Mesothelial cell of epicardium (in vitro differentiated cells): ENCODE data around the gene EMILIN3. TPM values are rescaled to one million over a fixed set of nuclear protein-coding genes. Genes with fewer than 3 reads are reported as not detected.

Source experiments
- DNase-seq, 2 experiments: peaks; one replicate each; pipeline ENCODE4 v3.0.0; 2021; ENCODE audit warnings: low spot score in 2 of 2; ENCODE audit not compliant: unreplicated experiment in 2 of 2
- H3K27ac Mint-ChIP-seq: 2 replicates; pipeline ENCODE4 v1.8.0; 2021; ENCODE audit warnings: mixed read lengths
- H3K27me3 Mint-ChIP-seq: 2 replicates; pipeline ENCODE4 v1.8.0; 2021; ENCODE audit warnings: low read depth, mixed read lengths
- H3K36me3 Mint-ChIP-seq: 2 replicates; pipeline ENCODE4 v1.8.0; 2021; ENCODE audit warnings: mixed read lengths
- H3K4me1 Mint-ChIP-seq: 2 replicates; pipeline ENCODE4 v1.8.0; 2021; ENCODE audit warnings: mixed read lengths
- H3K4me3 Mint-ChIP-seq: 2 replicates; pipeline ENCODE4 v1.8.0; 2021; ENCODE audit warnings: mild to moderate bottlenecking, moderate library complexity, mixed read lengths
- H3K9me3 Mint-ChIP-seq: 2 replicates; pipeline ENCODE4 v1.8.0; 2021; ENCODE audit warnings: mixed read lengths
- total RNA-seq: library from RNA; stranded (reverse); gene quantifications from 3 replicates; pipeline ENCODE4 v1.2.1, GENCODE V29; 2021
- TF ChIP-seq, protein P1 (sequence below): fragments of 200-600 bp; sonication (generic); IDR thresholded peaks from one replicate; pipeline ENCODE4 v1.5.0; 2021; ENCODE audit warnings: antibody characterized with exemption; ENCODE audit not compliant: unreplicated experiment

The EMILIN3 gene
- total RNA-seq, 1 donor from 2014 or later: 5.2 TPM

GRCh38 chr20:41330343-41330720 lies 36.3 kb downstream of the EMILIN3 start:
- Mint-ChIP-seq H3K9me3 (no peaks in the 10 kb centered on the region), H3K36me3 (no peaks in the 10 kb centered on the region)

GRCh38 chr20:41329435-41330342 lies 36.9 kb downstream of the EMILIN3 start:
- Mint-ChIP-seq H3K4me3 (no peak overlapping the region), H3K4me1 (peaks cover 10% of the 10 kb centered on the region), H3K36me3 (no peaks in the 10 kb centered on the region), H3K27me3 (no peaks in the 10 kb centered on the region), H3K9me3 (no peaks in the 10 kb centered on the region), H3K27ac (peak overlapping the region; percentile 10)
- DNase-seq: no peak
- TF ChIP-seq, protein P1, sequence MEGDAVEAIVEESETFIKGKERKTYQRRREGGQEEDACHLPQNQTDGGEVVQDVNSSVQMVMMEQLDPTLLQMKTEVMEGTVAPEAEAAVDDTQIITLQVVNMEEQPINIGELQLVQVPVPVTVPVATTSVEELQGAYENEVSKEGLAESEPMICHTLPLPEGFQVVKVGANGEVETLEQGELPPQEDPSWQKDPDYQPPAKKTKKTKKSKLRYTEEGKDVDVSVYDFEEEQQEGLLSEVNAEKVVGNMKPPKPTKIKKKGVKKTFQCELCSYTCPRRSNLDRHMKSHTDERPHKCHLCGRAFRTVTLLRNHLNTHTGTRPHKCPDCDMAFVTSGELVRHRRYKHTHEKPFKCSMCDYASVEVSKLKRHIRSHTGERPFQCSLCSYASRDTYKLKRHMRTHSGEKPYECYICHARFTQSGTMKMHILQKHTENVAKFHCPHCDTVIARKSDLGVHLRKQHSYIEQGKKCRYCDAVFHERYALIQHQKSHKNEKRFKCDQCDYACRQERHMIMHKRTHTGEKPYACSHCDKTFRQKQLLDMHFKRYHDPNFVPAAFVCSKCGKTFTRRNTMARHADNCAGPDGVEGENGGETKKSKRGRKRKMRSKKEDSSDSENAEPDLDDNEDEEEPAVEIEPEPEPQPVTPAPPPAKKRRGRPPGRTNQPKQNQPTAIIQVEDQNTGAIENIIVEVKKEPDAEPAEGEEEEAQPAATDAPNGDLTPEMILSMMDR: no peak

More at GRCh38 chr20:41330343-41330720, 36.3 kb downstream of the EMILIN3 start:
- DNase-seq: no peak
- no peaks in the 10 kb centered on the region for H3K27me3 Mint-ChIP-seq
- H3K4me3 Mint-ChIP-seq: no peak overlapping the region
- no peak overlapping the region for H3K27ac Mint-ChIP-seq
- TF ChIP-seq, protein P1: no peak
- peaks cover 10% of the 10 kb centered on the region for H3K4me1 Mint-ChIP-seq

GRCh38 chr20:41327178-41327577 lies 39.4 kb downstream of the EMILIN3 start:
- Mint-ChIP-seq H3K4me3 (no peak overlapping the region), H3K4me1 (peaks cover 10% of the 10 kb centered on the region), H3K27me3 (no peaks in the 10 kb centered on the region), H3K36me3 (no peaks in the 10 kb centered on the region), H3K9me3 (no peaks in the 10 kb centered on the region), H3K27ac (no peak overlapping the region)
- no peak for DNase-seq
- TF ChIP-seq, protein P1: no peak

- Mint-ChIP-seq H3K27ac (no peak overlapping the region), H3K4me3 (no peak overlapping the region), H3K36me3 (no peaks in the 10 kb centered on the region), H3K27me3 (peaks cover 4% of the 10 kb centered on the region), H3K4me1 (peaks cover 10% of the 10 kb centered on the region), H3K9me3 (no peaks in the 10 kb centered on the region)
- no peak for DNase-seq
- TF ChIP-seq, protein P1: no peak
Observed at GRCh38 chr20:41320976-41321375, 45.6 kb downstream of the EMILIN3 start.

- Mint-ChIP-seq H3K4me3 (no peak overlapping the region), H3K27me3 (peaks cover 4% of the 10 kb centered on the region), H3K27ac (no peak overlapping the region), H3K9me3 (no peaks in the 10 kb centered on the region), H3K4me1 (peaks cover 13% of the 10 kb centered on the region), H3K36me3 (no peaks in the 10 kb centered on the region)
- no peak for DNase-seq
- TF ChIP-seq, protein P1: no peak
Observed at GRCh38 chr20:41320441-41320840, 46.2 kb downstream of the EMILIN3 start.
